ENCODE data around the gene SLC2A9.

- no peak for TF ChIP-seq FOXK2 (IDR thresholded peaks at IDR 0.05)
- TF ChIP-seq TARDBP (IDR thresholded peaks at IDR 0.05) = no peak
- TF ChIP-seq FOXM1 (IDR thresholded peaks at IDR 0.05; ENCODE audit: borderline replicate concordance) = no peak
- TF ChIP-seq ARNT (IDR thresholded peaks at IDR 0.05) = no peak
- TF ChIP-seq ZNF384 (IDR thresholded peaks at IDR 0.05) = no peak
- TF ChIP-seq SP1 (IDR thresholded peaks at IDR 0.05) = no peak
- no peak for TF ChIP-seq FOXA1 (IDR thresholded peaks at IDR 0.05)
- no peak for TF ChIP-seq ELF4 (IDR thresholded peaks at IDR 0.05)
- no peak for TF ChIP-seq L3MBTL2 (conservative IDR thresholded peaks at IDR 0.05)
- TF ChIP-seq BHLHE40 (IDR thresholded peaks at IDR 0.05; ENCODE audit: borderline replicate concordance) = no peak
These were observed 1.2 kb downstream of the SLC2A9 start for GRCh38 chr4:10020106-10020505.
